Measurements from ENCODE around the gene RIOK3.

- TF ChIP-seq, protein P1, sequence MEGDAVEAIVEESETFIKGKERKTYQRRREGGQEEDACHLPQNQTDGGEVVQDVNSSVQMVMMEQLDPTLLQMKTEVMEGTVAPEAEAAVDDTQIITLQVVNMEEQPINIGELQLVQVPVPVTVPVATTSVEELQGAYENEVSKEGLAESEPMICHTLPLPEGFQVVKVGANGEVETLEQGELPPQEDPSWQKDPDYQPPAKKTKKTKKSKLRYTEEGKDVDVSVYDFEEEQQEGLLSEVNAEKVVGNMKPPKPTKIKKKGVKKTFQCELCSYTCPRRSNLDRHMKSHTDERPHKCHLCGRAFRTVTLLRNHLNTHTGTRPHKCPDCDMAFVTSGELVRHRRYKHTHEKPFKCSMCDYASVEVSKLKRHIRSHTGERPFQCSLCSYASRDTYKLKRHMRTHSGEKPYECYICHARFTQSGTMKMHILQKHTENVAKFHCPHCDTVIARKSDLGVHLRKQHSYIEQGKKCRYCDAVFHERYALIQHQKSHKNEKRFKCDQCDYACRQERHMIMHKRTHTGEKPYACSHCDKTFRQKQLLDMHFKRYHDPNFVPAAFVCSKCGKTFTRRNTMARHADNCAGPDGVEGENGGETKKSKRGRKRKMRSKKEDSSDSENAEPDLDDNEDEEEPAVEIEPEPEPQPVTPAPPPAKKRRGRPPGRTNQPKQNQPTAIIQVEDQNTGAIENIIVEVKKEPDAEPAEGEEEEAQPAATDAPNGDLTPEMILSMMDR (IDR thresholded peaks at IDR 0.05; ENCODE audit: insufficient read depth, low read length, poor library complexity, severe bottlenecking) = no peak
- no peak for TF ChIP-seq EZH2phosphoT487 (conservative IDR thresholded peaks at IDR 0.05; ENCODE audit: low read length)
Observed at GRCh38 chr18:23471486-23471885, 18.4 kb downstream of the RIOK3 start.

All from SU-DHL-6 (cell line).